Measurements from ENCODE around the gene PIR. TPM values are rescaled to one million over a fixed set of nuclear protein-coding genes. Genes with fewer than 3 reads are reported as not detected.

PIR gene
- 10 to 100 TPM in 3 of 4 donors, 1 to 10 TPM in 1; 4.5 to 22.1 (median 15.8) TPM for total RNA-seq
- 10 to 100 TPM in 2 of 3 donors, 1 to 10 TPM in 1; 6.0 to 11.6 (median 11.4) TPM for polyA plus RNA-seq

GRCh38 chrX:15493118-15493962, at the start of gene PIR:
PIR (minus strand) TSS chrX:15493333; CDS start chrX:15491257, 2,076 bp downstream.
- intact Hi-C loops (cut with DNase I), result loop anchor here (2.0 to 10.0 kb wide), 2 partner anchors 159 to 181 kb away; partner anchors contain the start of gene PIGA
- Histone ChIP-seq H3K36me3 (no peaks in the 10 kb centered on the region), H3K9me3 (no peaks in the 10 kb centered on the region), H3K4me1 (peaks cover 0 to 11% (median 3%) of the 10 kb centered on the region in 4 donors), H3K4me3 (peak within 1 kb of the TSS; percentile 34 to 57 (median 54)), H3K27ac (peak within 1 kb of the TSS; percentile 60 to 71 (median 66)), H3K27me3 (no peaks in the 10 kb centered on the region)
- 4 to 6% methylated on average over 47 of the region's 47 CpGs for WGBS, 2 donors
- peak in 2 of 4 experiments; percentile 6 to 18 for TF ChIP-seq CTCF (IDR thresholded peaks at IDR 0.05)
- TF ChIP-seq EP300 (IDR thresholded peaks at IDR 0.05), result no peak
- peak; percentile 32 to 79 (median 43) for TF ChIP-seq POLR2AphosphoS5 (IDR thresholded peaks at IDR 0.05)
- peak; percentile 92 for DNase-seq

- intact Hi-C loops (cut with DNase I), result no loop called here
- no peak overlapping the region for H3K4me3 ChIP-seq
- no peaks in the 10 kb centered on the region for H3K36me3 ChIP-seq
- TF ChIP-seq EP300 (IDR thresholded peaks at IDR 0.05), result no peak
- TF ChIP-seq CTCF (IDR thresholded peaks at IDR 0.05), result no peak
- TF ChIP-seq POLR2AphosphoS5 (IDR thresholded peaks at IDR 0.05), result no peak
- TF ChIP-seq POLR2A (IDR thresholded peaks at IDR 0.05), result no peak
- H3K27me3 ChIP-seq, result no peaks in the 10 kb centered on the region
- no peaks in the 10 kb centered on the region for H3K4me1 ChIP-seq
- no peak for DNase-seq
- H3K9me3 ChIP-seq, result no peaks in the 10 kb centered on the region
- WGBS, 2 donors, result 88 to 89% methylated on average over 6 of the region's 6 CpGs
- no peak overlapping the region for H3K27ac ChIP-seq
These were observed 37.2 kb upstream of the PIR start for GRCh38 chrX:15530318-15530717.

- intact Hi-C loops (cut with DNase I), result no loop called here
- Histone ChIP-seq H3K9me3 (no peaks in the 10 kb centered on the region), H3K27me3 (no peaks in the 10 kb centered on the region), H3K36me3 (no peaks in the 10 kb centered on the region), H3K4me3 (no peak overlapping the region), H3K27ac (no peak overlapping the region), H3K4me1 (no peaks in the 10 kb centered on the region)
- TF ChIP-seq EP300 (IDR thresholded peaks at IDR 0.05), result no peak
- TF ChIP-seq POLR2AphosphoS5 (IDR thresholded peaks at IDR 0.05), result no peak
- no peak for TF ChIP-seq CTCF (IDR thresholded peaks at IDR 0.05)
- no peak for TF ChIP-seq POLR2A (IDR thresholded peaks at IDR 0.05)
- DNase-seq, result no peak
These were observed 36.0 kb upstream of the PIR start for GRCh38 chrX:15529165-15529564.

GRCh38 chrX:15525664-15526416, 32.7 kb upstream of the PIR start:
- Histone ChIP-seq H3K4me3 (no peak overlapping the region), H3K27ac (no peak overlapping the region), H3K4me1 (no peaks in the 10 kb centered on the region), H3K27me3 (no peaks in the 10 kb centered on the region), H3K36me3 (no peaks in the 10 kb centered on the region), H3K9me3 (no peaks in the 10 kb centered on the region)
- intact Hi-C loops (cut with DNase I), result no loop called here
- WGBS, 2 donors, result 20 to 69% methylated on average over 8 of the region's 8 CpGs
- no peak for TF ChIP-seq POLR2AphosphoS5 (IDR thresholded peaks at IDR 0.05)
- TF ChIP-seq CTCF (IDR thresholded peaks at IDR 0.05), result no peak
- no peak for TF ChIP-seq POLR2A (IDR thresholded peaks at IDR 0.05)
- TF ChIP-seq EP300 (IDR thresholded peaks at IDR 0.05), result no peak
- DNase-seq, result no peak
